Vagina (tissue), 2 donors: Measurements from ENCODE around the gene NCKAP5L.

Source experiments
- POLR2A ChIP-seq, 2 donors: fragments of 450-650 bp; IDR thresholded peaks; one replicate each; pipeline ENCODE4 v1.6.1; 2017; ENCODE audit warnings: antibody characterized with exemption in 2 of 2, mild to moderate bottlenecking in 2 of 2, moderate library complexity in 2 of 2
- TF ChIP-seq, protein P1 (sequence below), 3 experiments: fragments of 450-650 bp in 2 of 3; fragments of 200-600 bp in 1 of 3; sonication (generic) in 1 of 3; IDR thresholded peaks; one replicate each; pipeline ENCODE4 v1.5.1; 2017 to 2019; ENCODE audit warnings: antibody characterized with exemption in 3 of 3, mild to moderate bottlenecking in 2 of 3, moderate library complexity in 2 of 3

- TF ChIP-seq POLR2A (IDR thresholded peaks at IDR 0.05), result no peak
- TF ChIP-seq, protein P1, sequence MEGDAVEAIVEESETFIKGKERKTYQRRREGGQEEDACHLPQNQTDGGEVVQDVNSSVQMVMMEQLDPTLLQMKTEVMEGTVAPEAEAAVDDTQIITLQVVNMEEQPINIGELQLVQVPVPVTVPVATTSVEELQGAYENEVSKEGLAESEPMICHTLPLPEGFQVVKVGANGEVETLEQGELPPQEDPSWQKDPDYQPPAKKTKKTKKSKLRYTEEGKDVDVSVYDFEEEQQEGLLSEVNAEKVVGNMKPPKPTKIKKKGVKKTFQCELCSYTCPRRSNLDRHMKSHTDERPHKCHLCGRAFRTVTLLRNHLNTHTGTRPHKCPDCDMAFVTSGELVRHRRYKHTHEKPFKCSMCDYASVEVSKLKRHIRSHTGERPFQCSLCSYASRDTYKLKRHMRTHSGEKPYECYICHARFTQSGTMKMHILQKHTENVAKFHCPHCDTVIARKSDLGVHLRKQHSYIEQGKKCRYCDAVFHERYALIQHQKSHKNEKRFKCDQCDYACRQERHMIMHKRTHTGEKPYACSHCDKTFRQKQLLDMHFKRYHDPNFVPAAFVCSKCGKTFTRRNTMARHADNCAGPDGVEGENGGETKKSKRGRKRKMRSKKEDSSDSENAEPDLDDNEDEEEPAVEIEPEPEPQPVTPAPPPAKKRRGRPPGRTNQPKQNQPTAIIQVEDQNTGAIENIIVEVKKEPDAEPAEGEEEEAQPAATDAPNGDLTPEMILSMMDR (IDR thresholded peaks at IDR 0.05), result no peak
Measured at GRCh38 chr12:49805409-49805808, 22.8 kb downstream of the NCKAP5L start.
